Measurements from ENCODE around the gene ATP13A3.
"Not testable (repeated sequence)": the region's sequence is repeated elsewhere in the genome, so short reads cannot be mapped to it uniquely, and the experiment has no call there.

The ATP13A3 gene

DNA sequence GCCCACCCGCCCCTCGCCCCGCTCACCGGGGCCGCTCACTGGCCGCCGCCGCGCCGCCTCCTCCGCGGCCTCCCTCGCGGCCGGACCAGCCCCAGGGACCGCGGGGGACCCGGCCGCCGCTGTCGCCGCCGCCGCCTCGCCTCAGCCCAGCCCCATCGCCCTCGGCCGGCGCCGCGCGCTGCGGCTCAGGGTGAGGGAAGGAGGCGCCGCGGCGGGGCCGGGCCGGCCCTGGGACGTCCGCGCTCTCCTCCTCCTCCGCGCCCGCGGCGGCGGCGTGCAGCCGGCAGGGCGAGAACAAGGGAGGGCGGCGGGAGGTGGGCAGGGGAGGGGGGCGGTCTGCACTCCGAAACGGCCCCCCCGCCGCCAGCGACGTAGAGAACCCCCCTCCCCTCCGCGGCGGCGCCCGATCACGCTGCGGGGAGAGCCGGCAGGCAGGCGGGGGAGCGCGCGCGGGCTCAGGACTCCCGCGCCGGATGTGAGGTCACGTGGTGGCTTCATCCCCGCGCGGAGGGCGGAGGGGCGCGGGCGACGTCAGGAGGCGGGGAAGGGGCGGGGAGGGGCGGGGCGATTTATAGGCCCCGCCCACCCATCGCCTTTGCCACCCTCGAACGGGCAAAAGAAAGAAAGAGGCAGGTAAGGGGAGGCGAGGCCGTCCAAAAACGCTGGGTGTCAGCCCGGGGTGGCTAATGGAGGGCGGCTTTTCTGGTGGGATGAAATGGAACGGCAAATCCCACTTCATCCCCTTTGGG, at the start of gene ATP13A3:
TSS of gene ATP13A3 (minus strand) at position 463 of the 749 bp plus-strand sequence. CDS start 24,812 bp downstream, outside the sequence.
- peak; percentile 94 for DNase-seq

DNA sequence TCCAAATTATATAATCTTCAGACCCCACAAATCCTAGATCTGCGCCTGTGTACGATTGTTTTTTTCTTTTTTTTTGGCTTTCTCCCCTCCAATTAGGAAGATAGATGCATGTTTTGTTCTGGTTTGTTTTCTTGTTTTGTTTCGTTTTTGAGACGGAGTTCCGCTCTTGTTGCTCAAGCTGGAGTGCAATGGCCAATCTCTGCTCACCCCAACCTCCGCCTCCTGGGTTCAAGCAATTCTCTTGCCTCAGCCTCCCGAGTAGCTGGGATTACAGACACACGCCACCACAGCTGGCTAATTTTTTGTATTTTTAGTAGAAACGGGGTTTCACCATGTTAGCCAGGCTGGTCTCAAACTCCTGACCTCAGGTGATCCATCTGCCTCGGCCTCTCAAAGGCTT, 48.4 kb upstream of the ATP13A3 start:
- not testable (repeated sequence) for DNase-seq

DNA sequence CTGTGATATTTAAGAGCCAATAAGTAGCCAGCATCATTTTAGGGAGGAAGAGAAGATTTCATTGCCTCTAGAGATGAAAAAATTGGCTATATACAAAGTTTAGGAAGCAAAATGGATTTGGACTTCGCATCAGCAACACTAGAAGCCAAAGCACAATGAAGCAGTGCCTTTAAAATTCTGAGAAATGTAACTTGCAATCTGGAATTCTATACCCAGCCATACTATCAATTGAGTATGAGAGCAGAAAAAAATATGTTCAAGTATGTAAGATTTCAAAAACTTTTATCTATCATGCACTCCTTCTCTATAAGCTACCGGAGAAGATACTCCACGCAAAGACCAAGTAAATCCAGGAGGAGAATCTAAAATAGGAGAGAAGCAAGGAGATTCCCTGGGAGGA, 47.4 kb upstream of the ATP13A3 start:
- DNase-seq, result no peak

DNA sequence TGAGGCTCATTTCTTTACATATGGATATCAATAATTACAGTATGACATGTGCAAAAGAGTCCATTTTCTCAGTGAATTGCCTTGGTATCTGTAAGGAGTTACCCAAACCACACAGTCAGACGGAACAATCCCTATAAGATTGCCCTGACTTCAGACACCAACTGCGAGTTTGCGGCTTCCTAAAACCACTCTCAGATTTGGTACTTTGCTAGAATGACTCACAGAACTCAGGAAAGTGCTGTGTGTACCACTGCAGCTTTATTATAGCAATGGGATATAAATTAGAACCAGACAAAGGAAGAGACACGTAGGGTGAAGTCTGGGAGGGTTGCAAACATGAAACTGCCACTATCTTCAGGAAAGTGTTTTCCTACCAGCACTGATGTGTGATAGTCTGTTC, 45.8 kb upstream of the ATP13A3 start:
- DNase-seq, result no peak

DNA sequence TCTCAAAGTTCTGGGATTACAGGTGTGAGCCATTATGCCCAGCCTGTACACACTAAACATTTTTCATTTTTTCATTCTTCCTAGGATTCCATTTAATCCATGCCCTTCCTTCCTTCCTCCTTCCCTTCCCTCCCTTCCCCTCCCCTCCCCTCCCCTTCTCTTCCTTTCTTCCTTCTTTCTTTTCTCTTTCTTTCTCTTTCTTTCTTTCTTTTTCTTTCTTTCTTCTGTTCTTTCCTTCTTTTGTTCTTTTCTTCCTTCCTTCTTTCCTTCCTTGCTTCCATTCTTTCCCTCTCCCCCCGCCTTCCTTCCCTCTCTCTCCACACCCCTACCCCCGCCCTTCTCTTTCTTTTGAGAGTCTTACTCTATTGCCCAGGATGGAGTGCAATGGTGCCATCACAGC, 40.9 kb upstream of the ATP13A3 start:
- DNase-seq, result no peak

DNA sequence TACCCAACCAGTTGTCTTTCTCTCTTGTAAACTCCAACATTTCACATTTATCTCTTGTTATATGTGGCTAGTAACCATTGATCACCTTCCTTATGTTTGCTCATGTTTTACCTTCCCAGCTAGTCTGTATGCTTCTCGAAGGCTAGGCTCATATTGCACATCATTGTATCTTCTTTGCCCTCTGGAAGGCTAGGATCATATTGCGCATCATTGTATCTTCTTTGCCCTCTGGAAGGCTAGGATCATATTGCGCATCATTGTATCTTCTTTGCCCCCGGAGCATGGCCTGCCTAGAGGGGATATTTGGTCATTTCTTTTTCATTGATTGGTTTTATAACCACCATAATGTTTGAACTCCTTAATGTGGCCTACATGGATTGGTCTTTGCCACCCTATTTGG, 39.4 kb upstream of the ATP13A3 start:
- no peak for DNase-seq

DNA sequence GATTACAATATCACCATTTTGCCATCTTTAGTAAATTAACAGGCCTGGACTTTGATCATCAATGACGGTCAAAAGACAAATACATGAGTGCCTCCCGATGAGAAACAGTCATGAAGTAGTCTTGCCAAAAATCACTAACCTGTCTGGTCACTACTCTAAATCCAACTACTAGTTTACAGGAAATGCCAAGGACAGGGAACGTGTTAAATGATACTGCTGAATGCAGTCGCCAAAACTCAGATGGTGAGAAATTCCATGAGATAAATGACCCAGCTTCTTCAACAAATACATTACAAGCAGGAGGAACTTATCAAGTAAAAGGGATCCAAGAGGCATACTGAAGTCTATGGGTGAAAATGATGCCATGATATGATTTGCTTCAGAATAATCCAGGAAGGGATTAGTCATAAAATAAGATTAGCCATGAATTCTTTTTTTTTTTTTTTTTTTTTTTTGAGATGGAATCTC, 35.8 kb upstream of the ATP13A3 start:
- no peak for DNase-seq

DNA sequence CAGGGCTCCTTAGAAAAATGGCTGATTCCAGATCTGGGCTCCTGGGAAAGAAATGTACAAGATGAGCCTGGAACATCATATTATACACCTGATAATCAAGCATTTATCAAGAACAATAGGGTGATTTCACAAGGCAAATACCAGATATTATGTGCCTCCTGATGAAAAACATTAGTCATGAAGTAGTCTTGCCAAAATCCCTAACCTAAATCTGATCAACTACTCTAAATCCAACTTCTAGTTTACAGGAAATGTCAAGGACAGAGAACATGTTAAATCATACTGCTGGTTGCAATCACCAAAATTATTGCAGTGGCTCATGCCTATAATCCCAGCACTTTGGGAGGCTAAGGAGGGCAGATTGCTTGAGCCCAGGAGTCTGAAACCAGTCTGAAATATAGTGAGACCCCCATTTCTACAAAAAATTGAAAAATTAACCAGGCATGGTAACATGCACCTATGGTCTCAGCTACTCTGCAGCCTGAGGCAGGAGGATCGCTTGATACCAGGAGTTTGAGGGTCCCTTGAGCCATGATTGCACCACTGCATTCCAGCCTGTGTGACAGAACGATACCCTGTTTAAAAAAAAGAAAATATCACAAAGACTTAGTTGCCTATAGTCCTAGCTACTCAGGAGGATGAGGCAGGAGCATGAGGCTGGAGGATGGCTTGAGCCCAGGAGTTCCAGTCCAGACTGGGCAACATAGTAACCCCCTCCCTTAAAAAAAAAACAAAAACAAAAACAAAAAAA, 34.9 kb upstream of the ATP13A3 start:
- no peak for DNase-seq

DNA sequence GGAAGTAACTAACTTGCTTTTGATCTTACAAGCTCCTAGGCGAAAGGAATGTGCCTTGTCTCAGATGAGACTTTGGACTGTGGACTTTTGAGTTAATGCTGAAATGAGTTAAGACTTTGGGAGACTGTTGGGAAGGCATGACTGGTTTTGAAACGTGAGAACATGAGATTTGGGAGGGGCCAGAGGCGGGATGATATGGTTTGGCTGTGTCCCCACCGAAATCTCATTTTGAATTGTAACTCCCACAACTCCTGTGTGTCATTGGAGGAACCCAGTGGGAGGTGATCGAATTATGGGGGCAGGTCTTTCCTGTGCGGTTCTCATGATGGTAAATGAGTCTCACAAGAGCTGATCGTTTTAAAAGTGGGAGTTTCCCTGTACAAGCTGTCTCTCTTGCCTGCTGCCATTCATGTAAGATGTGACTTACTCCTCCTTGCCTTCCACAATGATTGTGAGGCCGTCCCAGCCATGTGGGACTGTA, 33.9 kb upstream of the ATP13A3 start:
- DNase-seq, result not testable (repeated sequence)

DNA sequence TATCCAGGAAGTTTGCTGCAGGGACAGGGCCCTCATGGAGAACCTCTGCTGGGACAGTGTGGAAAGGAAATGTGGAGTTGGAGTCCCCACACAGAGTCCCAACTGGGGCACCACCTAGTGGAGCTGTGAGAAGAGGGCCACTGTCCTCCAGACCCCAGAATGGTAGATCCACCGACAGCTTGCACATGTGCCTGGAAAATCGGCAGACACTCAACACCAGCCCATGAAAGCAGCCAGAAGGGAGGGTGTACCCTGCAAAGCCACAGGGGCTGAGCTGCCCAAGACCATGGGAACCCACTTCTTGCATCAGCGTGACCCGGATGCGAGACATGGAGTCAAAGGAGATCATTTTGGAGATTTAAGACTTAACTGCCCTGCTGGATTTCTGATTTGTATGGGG, 33.4 kb upstream of the ATP13A3 start:
- DNase-seq, result not testable (repeated sequence)

DNA sequence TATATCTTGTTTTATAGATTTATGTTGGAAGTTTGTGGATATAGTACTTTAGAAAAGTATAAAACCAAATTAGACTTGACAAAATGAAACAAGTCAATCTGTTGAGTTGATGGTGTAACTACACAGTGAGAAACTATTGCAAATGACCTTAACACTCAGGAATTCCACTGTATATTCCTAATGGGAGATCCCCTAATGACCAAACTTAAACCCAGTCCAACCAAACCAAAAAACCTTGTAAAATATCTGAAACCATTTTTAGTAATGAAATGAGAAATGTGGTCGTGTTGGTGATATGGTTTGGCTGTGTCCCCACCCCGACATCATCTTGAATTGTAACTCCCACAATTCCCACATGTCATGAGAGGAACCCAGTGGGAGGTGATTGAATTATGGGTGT, 31.9 kb upstream of the ATP13A3 start:
- no peak for DNase-seq

DNA sequence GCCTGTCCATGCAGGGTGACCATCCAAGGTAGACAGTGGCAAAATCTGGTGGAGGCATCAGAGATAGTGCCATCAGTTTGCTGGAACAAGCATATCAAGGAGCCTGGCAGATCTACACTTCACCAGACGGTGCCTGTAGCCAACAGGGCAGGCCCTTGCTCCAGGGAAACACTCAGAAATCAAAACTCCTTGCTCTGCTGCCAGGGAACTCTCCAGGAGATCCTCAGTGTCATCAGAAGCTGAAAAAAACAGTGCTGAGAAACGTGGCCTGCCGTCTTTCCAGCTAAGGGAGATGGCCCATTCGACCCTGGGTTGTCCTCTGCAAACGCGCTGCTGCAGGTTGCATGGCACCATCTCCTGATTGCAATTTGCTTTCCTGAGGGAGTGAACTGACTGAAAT, 30.5 kb upstream of the ATP13A3 start:
- DNase-seq, result no peak

DNA sequence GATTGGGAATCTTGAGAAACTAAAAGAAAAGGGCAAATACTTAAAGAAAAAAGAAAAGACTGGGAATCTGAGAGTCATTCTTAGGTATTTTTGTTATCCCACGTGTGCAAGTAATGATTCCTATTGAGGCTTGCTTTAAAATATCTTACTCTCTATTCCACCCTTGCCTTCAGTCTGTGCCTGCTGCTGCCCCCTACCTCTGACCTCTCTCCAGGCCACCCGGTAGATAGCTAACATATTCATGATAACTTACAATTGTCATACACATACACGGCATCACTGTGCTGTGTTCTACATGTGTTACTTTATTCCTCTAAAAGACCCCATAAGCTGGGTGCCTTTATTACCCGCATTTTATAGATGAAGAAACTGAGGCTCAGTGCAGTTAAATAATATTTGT, 27.8 kb upstream of the ATP13A3 start:
- DNase-seq, result no peak

DNA sequence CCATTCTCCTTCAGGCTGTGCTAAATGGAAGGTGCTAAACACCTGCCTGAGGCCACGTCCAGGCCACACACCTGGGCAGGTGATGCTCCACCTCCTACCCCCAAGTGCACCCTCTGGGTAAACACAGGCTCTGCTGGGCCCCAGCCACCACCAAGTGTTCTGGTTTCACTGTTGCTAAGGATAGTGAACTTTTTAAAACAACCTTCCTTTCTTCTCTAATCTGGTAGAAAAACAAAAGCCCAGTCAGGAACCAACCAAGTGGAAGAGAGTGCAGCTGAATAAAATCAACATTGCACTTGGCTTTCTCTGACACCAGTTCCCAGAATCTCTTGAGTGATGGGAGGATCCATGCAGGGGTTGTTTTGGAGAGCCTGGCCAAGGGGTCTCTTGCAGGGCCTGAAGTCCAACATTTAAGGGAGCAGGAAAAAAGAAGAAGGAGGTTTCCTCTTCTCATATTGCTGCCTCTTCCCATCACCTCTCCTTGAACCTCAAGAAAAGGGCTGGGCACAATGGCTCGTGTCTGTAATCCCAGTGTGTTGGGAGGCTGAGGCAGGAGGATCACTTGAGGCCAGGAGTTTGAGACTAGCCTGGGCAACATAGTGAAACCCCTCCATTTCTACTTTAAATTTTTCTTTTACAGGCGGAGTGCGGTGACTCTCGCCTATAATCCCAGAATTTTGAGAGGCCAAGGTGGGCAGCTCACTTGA, 26.2 kb upstream of the ATP13A3 start:
- DNase-seq, result peak; percentile 71

DNA sequence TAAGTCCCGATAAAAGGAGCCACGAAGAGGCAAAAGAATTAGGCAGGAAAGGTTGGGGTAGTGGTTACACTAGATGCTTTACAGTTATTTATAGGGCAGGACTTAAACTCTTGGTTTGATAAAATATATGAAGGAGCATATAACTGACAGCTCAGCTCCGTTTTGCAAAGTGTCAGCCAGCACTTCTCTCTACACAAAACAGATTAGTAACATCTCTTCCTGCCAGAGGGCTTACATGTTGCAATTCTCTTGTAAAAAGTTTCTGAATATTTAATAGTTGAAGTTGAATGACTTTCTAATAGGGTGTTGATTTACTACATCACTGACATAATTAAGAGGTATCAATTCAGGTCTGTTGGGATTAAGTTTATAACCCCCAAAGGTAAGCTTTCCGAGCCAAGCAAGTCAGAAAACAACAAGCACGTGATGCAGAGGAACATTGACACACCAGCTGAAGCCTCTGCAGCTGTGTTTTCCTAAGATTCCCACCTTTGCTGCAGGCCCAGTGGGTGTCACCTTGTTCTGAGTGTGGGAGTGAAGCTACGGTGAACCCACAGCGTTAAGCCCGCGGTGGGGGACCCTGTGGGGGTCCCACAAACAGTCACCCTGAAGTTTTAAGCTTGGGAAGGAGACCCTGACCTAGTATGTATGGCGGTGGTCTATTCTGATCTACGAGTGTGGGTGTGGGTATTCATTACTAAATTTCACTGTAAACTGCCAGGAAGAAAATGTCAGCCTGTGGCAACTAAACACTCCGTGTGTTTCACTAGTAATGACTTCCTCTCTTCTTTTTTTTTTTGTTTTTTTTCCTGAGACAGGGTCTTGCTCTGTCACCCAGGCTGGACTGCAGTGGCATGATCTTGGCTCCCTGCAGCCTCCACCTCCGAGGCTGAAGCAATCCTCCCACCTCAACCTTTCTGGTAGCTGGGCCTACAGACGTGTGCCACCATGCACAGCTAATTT, 22.0 kb upstream of the ATP13A3 start:
- no peak for DNase-seq

DNA sequence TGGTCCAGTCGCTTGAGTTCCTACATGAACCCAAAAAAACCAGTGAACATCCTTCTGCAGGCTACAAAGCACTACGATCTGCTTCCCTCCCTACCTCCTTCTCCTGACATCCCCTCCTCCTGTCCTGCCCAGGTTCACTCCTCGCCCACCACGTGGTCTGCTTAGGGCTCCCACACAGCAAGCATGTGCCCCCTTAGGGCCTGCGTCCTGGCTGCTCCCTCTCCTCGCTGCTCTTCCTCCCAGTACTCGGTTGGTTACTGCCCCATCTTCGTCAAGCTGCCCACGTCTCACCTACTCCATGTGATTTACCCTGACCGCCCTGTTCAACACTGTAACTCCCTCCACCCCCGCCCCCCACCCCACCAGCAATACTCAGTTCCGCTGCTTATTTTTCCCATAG, 20.8 kb upstream of the ATP13A3 start:
- DNase-seq, result no peak

DNA sequence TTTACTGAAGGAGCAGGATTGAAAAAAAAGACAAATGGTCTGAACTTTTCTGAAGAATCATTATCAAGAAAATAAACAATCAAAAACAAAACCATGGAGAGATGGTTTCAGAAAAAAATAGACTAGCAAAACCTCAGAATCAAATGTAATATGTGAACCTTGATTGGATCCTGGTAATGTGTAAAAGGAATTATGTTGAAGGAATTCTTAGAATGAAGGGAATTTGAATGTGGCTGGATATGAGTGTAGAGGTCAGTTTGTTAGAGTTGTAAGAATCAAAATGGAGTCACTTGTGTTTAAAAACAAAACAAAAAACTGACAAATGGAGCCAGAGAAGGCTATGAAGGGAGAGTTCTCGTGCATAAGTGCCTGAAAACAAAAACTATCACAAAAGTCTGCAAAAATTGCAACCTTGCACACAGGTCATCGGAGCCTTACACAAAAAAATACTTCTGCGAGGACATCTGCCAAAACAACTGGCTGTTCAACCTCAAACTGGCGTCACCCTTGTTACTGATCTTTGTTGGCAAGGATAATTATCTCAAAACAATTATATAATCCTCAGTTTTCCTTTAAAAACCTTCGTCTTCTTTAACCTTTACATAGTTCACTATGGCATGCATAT, 19.1 kb upstream of the ATP13A3 start:
- no peak for DNase-seq

DNA sequence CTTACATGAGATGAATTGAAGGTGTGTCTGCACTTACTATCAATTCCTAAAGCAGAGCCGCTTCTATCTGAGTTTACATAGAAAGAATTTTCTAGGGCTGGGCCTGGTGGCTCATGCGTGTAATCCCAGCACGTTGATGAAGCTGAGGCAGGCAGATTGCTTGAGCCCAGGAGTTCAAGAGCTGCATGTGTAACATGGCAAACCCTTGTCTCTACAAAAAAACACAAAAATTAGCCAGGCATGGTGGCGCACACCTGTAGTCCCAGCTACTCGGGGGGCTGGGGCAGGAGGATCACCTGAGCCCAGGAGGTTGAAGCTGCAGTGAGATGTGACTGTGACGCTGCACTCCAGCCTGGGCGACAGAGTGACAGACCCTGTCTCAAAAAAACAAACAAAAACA, 18.1 kb upstream of the ATP13A3 start:
- DNase-seq, result no peak

DNA sequence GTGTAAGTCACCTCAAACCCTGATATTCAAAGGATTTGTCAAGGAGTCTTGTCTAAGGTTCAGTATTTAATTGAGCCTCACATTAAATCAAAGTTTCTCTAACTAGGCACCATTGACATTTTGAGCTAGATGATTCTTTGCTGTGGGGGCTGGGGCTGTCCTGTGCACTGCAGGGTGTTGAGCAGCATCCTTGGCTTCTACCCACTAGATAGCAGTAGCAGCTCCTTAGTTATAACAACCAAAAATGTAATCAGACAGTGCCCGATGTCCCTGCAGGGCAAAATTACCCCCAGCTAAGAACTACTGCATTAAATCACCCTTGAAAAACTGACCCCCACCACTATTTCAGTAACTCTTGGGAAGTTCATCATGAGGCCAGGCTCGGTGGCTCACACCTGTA, 17.3 kb upstream of the ATP13A3 start:
- DNase-seq, result no peak

DNA sequence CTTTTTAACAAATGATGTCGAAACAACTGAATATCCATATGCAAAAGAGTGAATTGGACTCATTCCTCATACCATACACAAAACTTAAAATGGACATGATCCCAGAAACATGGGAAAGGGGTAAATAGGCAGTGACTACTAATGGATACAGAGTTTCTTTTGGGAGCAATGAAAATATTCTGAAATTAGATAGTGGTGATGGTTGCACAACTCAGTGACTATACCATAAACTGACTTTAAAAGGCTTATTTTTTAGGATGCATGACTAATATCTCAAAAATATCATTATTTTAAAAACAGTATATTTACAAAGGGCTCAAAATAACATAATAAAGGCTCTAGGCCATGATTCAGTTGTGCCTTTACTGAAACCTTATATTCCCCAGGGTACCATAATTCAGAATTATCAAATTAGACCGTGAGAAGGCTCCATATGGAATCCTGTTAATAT, 16.3 kb upstream of the ATP13A3 start:
- DNase-seq, result no peak

DNA sequence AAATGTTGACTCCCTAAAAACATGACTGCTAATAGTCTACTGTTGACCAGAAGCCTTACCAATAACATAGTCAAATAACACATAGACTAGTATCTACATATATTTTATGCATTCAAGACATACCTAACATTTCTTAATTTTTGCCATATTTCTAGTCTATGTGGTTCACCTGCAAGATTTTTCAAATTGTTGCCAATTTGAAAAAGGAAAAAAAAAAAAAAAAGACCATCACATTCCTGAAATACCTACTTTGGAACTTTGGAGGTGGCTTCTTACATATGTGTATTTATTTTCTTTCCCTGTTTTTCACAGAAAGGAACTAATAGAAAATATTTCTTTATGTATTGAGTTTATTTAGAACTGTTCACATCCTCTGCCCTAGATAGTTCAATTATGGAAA, 13.4 kb upstream of the ATP13A3 start:
- no peak for DNase-seq

DNA sequence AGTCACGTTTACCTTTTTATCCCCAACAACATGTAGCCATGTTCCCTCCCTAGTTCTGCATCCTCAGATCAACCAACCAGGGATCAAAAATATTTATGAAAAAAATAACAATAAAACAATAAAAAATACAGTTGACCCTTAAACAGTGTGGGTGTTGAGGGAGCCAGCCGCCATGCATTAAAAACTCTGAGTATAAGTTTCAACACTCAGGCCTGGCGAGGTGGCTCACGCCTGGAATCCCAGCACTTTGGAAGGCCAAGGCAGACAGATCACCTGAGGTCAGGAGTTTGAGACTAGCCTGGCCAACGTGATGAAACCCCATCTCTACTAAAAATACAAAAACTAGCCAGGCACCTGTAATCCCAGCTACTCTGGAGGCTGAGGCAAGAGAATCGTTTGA, 12.7 kb upstream of the ATP13A3 start:
- not testable (repeated sequence) for DNase-seq
